GM23338 (cell line): Measurements from ENCODE around the gene APMAP. TPM values are rescaled to one million over a fixed set of nuclear protein-coding genes. Genes with fewer than 3 reads are reported as not detected.

Experiments
- ATAC-seq: fragments of 200-7000 bp; cut with Tn5 transposase; 3 replicates; pipeline ENCODE4 v1.9.1; 2020
- DNase-seq: peaks from one replicate; pipeline ENCODE4 v3.0.0-alpha.2; 2015; ENCODE audit warnings: low spot score
- H2AFZ ChIP-seq: fragments of 200-600 bp; sonication (generic); 2 replicates; pipeline ENCODE4 v1.8.0; 2016; ENCODE audit warnings: antibody characterized with exemption, mild to moderate bottlenecking, moderate library complexity
- H3F3A ChIP-seq: fragments of 200-600 bp; sonication (generic); replicated peaks from 2 replicates; pipeline ENCODE4 v1.8.0; 2017; ENCODE audit warnings: antibody characterized with exemption, mixed run types, low read depth
- H3K27ac ChIP-seq: fragments of 200-600 bp; sonication (generic); 2 replicates; pipeline ENCODE4 v1.6.1; 2016; ENCODE audit warnings: low read depth
- H3K27me3 ChIP-seq: fragments of 200-600 bp; sonication (generic); 2 replicates; pipeline ENCODE4 v1.8.0; 2016; ENCODE audit warnings: mild to moderate bottlenecking, mixed run types, moderate library complexity; ENCODE audit not compliant: insufficient read depth
- H3K36me3 ChIP-seq: fragments of 200-600 bp; sonication (generic); 2 replicates; pipeline ENCODE4 v1.8.0; 2016; ENCODE audit warnings: mild to moderate bottlenecking; ENCODE audit not compliant: insufficient read depth
- H3K4me1 ChIP-seq: fragments of 200-600 bp; sonication (generic); 2 replicates; pipeline ENCODE4 v1.8.0; 2016; ENCODE audit warnings: mild to moderate bottlenecking, moderate library complexity; ENCODE audit not compliant: insufficient read depth
- H3K4me2 ChIP-seq: fragments of 200-600 bp; sonication (generic); 2 replicates; pipeline ENCODE4 v1.7.1; 2017; ENCODE audit warnings: mixed run types
- H3K4me3 ChIP-seq: fragments of 200-600 bp; sonication (generic); 2 replicates; pipeline ENCODE4 v1.6.1; 2016; ENCODE audit warnings: mixed run types
- H3K79me2 ChIP-seq: fragments of 200-600 bp; sonication (generic); replicated peaks from 2 replicates; pipeline ENCODE4 v1.8.0; 2017; ENCODE audit warnings: mild to moderate bottlenecking; ENCODE audit not compliant: insufficient read depth
- H3K9me2 ChIP-seq: fragments of 200-600 bp; sonication (generic); 2 replicates; pipeline ENCODE4 v1.8.0; 2017; ENCODE audit not compliant: insufficient read depth
- H4K20me1 ChIP-seq: fragments of 200-600 bp; sonication (generic); replicated peaks from 2 replicates; pipeline ENCODE4 v1.8.0; 2017; ENCODE audit warnings: mild to moderate bottlenecking; ENCODE audit not compliant: insufficient read depth
- H3K27ac Mint-ChIP-seq: 2 replicates; pipeline ENCODE4 v1.8.0; 2020; ENCODE audit warnings: inconsistent platforms, mild to moderate bottlenecking, moderate library complexity, mixed read lengths
- H3K27me3 Mint-ChIP-seq: 3 replicates; pipeline ENCODE4 v1.8.0; 2022; ENCODE audit warnings: low read depth, mild to moderate bottlenecking, moderate library complexity, mixed read lengths, inconsistent platforms; ENCODE audit not compliant: insufficient read depth, poor library complexity
- H3K36me3 Mint-ChIP-seq: 3 replicates; pipeline ENCODE4 v1.8.0; 2021; ENCODE audit warnings: low read depth, mild to moderate bottlenecking, inconsistent platforms, moderate library complexity, mixed read lengths
- H3K4me1 Mint-ChIP-seq: 3 replicates; pipeline ENCODE4 v1.8.0; 2020; ENCODE audit warnings: mild to moderate bottlenecking, inconsistent platforms, mixed read lengths
- H3K4me3 Mint-ChIP-seq: 3 replicates; pipeline ENCODE4 v1.8.0; 2021; ENCODE audit warnings: moderate library complexity, mild to moderate bottlenecking, inconsistent platforms, mixed read lengths
- H3K9me3 Mint-ChIP-seq: 3 replicates; pipeline ENCODE4 v1.8.0; 2020; ENCODE audit warnings: moderate library complexity, mild to moderate bottlenecking, inconsistent platforms, mixed read lengths
- CREB1 ChIP-seq: fragments of 250-450 bp; sonication (Bioruptor Pico); IDR thresholded peaks from 2 replicates; pipeline ENCODE4 v1.5.0; 2020; ENCODE audit warnings: low read depth, mild to moderate bottlenecking, moderate library complexity
- CTCF ChIP-seq, 2 experiments: fragments of 200-600 bp in 1 of 2; sonication (generic) in 1 of 2; conservative IDR thresholded peaks; 2 replicates each; pipeline versions ENCODE4 v1.5.1 to v1.6.1; 2016 to 2017; ENCODE audit warnings: antibody characterized with exemption in 2 of 2, low read depth in 2 of 2, mild to moderate bottlenecking in 2 of 2, moderate library complexity in 1 of 2
- ETS1 ChIP-seq: IDR thresholded peaks from 2 replicates; pipeline ENCODE4 v1.6.1; 2016; ENCODE audit warnings: antibody characterized with exemption
- EZH2 ChIP-seq: fragments of 200-600 bp; sonication (generic); IDR thresholded peaks from one replicate; pipeline ENCODE4 v1.8.0; 2017; ENCODE audit warnings: antibody characterized with exemption, mild to moderate bottlenecking, low read depth; ENCODE audit not compliant: unreplicated experiment
- EZH2phosphoT487 ChIP-seq: fragments of 200-600 bp; sonication (generic); IDR thresholded peaks from one replicate; pipeline ENCODE4 v1.8.1; 2018; ENCODE audit warnings: antibody characterized with exemption; ENCODE audit not compliant: unreplicated experiment
- JUNB ChIP-seq: IDR thresholded peaks from one replicate; pipeline ENCODE4 v1.6.1; 2016; ENCODE audit warnings: antibody characterized with exemption; ENCODE audit not compliant: unreplicated experiment
- NANOG ChIP-seq: IDR thresholded peaks from 2 replicates; pipeline ENCODE4 v1.6.1; 2016; ENCODE audit warnings: antibody characterized with exemption, borderline replicate concordance
- POLR2AphosphoS5 ChIP-seq: IDR thresholded peaks from 2 replicates; pipeline ENCODE4 v1.6.1; 2016; ENCODE audit warnings: antibody characterized with exemption, low read depth
- REST ChIP-seq: IDR thresholded peaks from one replicate; pipeline ENCODE4 v1.6.1; 2018; ENCODE audit warnings: antibody characterized with exemption; ENCODE audit not compliant: unreplicated experiment
- STAT1 ChIP-seq: IDR thresholded peaks from one replicate; pipeline ENCODE4 v1.6.1; 2016; ENCODE audit warnings: antibody characterized with exemption; ENCODE audit not compliant: unreplicated experiment
- ZNF114 ChIP-seq: fragments of 250-450 bp; sonication (Bioruptor Pico); IDR thresholded peaks from 2 replicates; pipeline ENCODE4 v1.5.0; 2020; ENCODE audit warnings: mild to moderate bottlenecking, moderate library complexity
- ZNF331 ChIP-seq: fragments of 250-450 bp; sonication (Bioruptor Pico); IDR thresholded peaks from 2 replicates; pipeline ENCODE4 v1.5.0; 2020; ENCODE audit warnings: low read depth, mild to moderate bottlenecking, moderate library complexity
- ZNF462 ChIP-seq: fragments of 250-450 bp; sonication (Bioruptor Pico); IDR thresholded peaks from 2 replicates; pipeline ENCODE4 v1.5.0; 2020; ENCODE audit warnings: mild to moderate bottlenecking, moderate library complexity
- polyA plus RNA-seq: library from polyadenylated mRNA; unstranded; fragments of >200 nt; fragmentation: Nextera tagmentation; extraction: Ambion mirVana; gene quantifications from 2 replicates; pipeline ENCODE4 v1.2.1, GENCODE V29; 2016
- total RNA-seq: library from RNA; depleted of rRNA; stranded (reverse); fragments of >200 nt; shearing (Covaris generic); gene quantifications from 2 replicates; pipeline ENCODE4 v1.2.3, GENCODE V29; 2014

The APMAP gene
- total and polyA plus RNA-seq, 2 experiments from 2014 or later = 31.7 to 72.3 TPM

GRCh38 chr20:24960302-24960801 lies 32.2 kb downstream of the APMAP start:
- Histone ChIP-seq H3K36me3 (peaks cover 7% of the 10 kb centered on the region), H3K9me2 (no peaks in the 10 kb centered on the region), H3K27ac (no peak overlapping the region), H4K20me1 (no peaks in the 10 kb centered on the region; the same call in 1 of the 2 replicates), H3K27me3 (no peaks in the 10 kb centered on the region), H3K4me2 (no peak overlapping the region), H3F3A (no peaks in the 10 kb centered on the region), H3K4me1 (no peaks in the 10 kb centered on the region), H3K79me2 (no peaks in the 10 kb centered on the region), H2AFZ (no peak overlapping the region), H3K4me3 (no peak overlapping the region)
- Mint-ChIP-seq H3K27me3 (peaks cover 6% of the 10 kb centered on the region), H3K27ac (no peak overlapping the region), H3K36me3 (peaks cover 26% of the 10 kb centered on the region), H3K4me1 (no peaks in the 10 kb centered on the region), H3K4me3 (no peak overlapping the region), H3K9me3 (no peaks in the 10 kb centered on the region; the same call in 2 of the 3 replicates)
- DNase-seq (no peak), ATAC-seq (no peak)
- no peak for TF ChIP-seq POLR2AphosphoS5
- no peak for TF ChIP-seq REST
- no peak for TF ChIP-seq ZNF462 (CRISPR knock-in tag)
- no peak for TF ChIP-seq STAT1
- no peak for TF ChIP-seq EZH2phosphoT487
- TF ChIP-seq NANOG = no peak
- no peak for TF ChIP-seq EZH2
- no peak for TF ChIP-seq CTCF (conservative IDR thresholded peaks at IDR 0.05; ENCODE audit: low read depth in 2 of 2)
- TF ChIP-seq JUNB = no peak
- no peak for TF ChIP-seq CREB1 (CRISPR knock-in tag)
- TF ChIP-seq ETS1 = no peak
- TF ChIP-seq ZNF114 = no peak
- no peak for TF ChIP-seq ZNF331 (CRISPR knock-in tag)
